ENCODE measurements around the gene FTCD. TPM values are rescaled to one million over a fixed set of nuclear protein-coding genes. Genes with fewer than 3 reads are reported as not detected.

The FTCD gene
- total and polyA plus RNA-seq, 2 donors (not counting 3 experiments of a cell fraction or from before 2014, with no cell fraction given), result 0.06 to 1.2 TPM

DNA sequence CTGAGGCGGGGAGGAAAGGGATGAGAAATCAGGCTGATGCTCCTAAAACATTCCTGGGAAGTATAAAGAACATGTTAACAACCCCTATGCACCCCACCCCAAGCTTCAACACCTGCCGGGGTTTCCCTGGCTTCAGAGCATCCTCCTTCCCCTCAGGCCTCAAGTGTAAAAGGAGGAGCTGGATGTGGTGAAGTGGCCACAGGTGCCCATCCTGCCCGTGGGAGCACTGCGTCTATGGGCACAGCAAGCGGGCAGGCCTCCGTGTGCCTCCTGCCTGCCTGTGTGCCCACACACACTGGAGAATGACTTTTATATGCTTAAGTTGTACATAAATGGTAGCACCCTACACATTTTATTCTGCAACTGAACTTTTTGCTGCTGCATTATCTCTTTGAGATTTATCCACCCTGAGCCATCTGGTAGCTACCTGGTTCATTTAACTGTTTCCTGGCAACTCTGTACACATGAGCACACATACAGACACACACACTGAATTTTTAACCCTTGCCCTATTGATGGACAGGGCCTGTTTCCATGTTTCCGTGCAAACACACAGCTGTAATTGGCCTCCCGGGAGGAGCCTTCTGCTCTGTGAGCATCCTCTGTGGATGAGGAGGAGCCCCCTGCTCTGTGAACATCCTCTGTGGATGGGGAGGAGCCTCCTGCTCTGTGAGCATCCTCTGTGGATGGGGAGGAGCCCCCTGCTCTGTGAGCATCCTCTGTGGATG lies 13.4 kb upstream of the FTCD start:
- no peaks in the 10 kb centered on the region for H3K79me2 ChIP-seq (ENCODE audit: control insufficient read depth, insufficient read depth, low read length)
- dilution Hi-C loops (cut with MboI; ENCODE audit: extremely low pct_ligation_motif_present, low sequenced_read_pairs), result no loop called here
- intact Hi-C loops (cut with micrococcal nuclease), result no loop called here
- H3K9me1 ChIP-seq (replicated peaks; ENCODE audit: control insufficient read depth, extremely low read depth, insufficient read depth, low read length), result no peaks in the 10 kb centered on the region
- H3K4me1 ChIP-seq (ENCODE audit: control insufficient read depth, extremely low read depth, insufficient read depth, low read length), result no peaks in the 10 kb centered on the region
- no peaks in the 10 kb centered on the region for H3K36me3 ChIP-seq (ENCODE audit: control insufficient read depth in 2 of 2, extremely low read depth in 1 of 2, insufficient read depth in 2 of 2, low read length in 2 of 2)
- no TSS peak for BruUV-seq (replicated peaks)
- H3K4me2 ChIP-seq (ENCODE audit: insufficient read depth, low read length), result no peak overlapping the region
- H4K20me1 ChIP-seq (replicated peaks; ENCODE audit: control insufficient read depth, extremely low read depth, insufficient read depth, low read length), result no peaks in the 10 kb centered on the region
- H3K9ac ChIP-seq (replicated peaks; ENCODE audit: extremely low read depth, insufficient read depth, low read length), result no peak overlapping the region
- no peaks in the 10 kb centered on the region for H3K9me3 ChIP-seq (replicated peaks; ENCODE audit: control insufficient read depth, insufficient read depth, low read length)
- DNase-seq (ENCODE audit: low read depth, low spot score) (no peak), FAIRE-seq (no peak)
- H3K27me3 ChIP-seq (ENCODE audit: control insufficient read depth in 2 of 2, insufficient read depth in 2 of 2, low read length in 2 of 2), result no peaks in the 10 kb centered on the region
- H3K4me3 ChIP-seq (replicated peaks in 1 of 3; ENCODE audit: insufficient read depth in 1 of 3, low read depth in 1 of 3, low read length in 3 of 3), result no peak overlapping the region
- TF ChIP-seq POLR2AphosphoS5 (IDR thresholded peaks at IDR 0.05; ENCODE audit: insufficient read depth, low read depth, low read length) (no peak), FOS (IDR thresholded peaks at IDR 0.05; ENCODE audit: borderline replicate concordance, insufficient read depth, low read length) (no peak), POLR2A (IDR thresholded peaks at IDR 0.05; ENCODE audit: low read depth, low read length) (no peak), JUN (IDR thresholded peaks at IDR 0.05; ENCODE audit: borderline replicate concordance, insufficient read depth, insufficient read length, low read depth) (no peak), GATA2 (IDR thresholded peaks at IDR 0.05; ENCODE audit: insufficient read depth, insufficient read length, low read depth, low read length) (no peak), MYC (IDR thresholded peaks at IDR 0.05; ENCODE audit: low read depth, low read length) (no peak), EZH2 (IDR thresholded peaks at IDR 0.05; ENCODE audit: borderline replicate concordance, low read depth, low read length, severe bottlenecking) (no peak)
- TF ChIP-seq, protein P1, sequence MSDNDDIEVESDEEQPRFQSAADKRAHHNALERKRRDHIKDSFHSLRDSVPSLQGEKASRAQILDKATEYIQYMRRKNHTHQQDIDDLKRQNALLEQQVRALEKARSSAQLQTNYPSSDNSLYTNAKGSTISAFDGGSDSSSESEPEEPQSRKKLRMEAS (IDR thresholded peaks at IDR 0.05; ENCODE audit: insufficient read depth, insufficient read length), result no peak
- TF ChIP-seq, protein P2, sequence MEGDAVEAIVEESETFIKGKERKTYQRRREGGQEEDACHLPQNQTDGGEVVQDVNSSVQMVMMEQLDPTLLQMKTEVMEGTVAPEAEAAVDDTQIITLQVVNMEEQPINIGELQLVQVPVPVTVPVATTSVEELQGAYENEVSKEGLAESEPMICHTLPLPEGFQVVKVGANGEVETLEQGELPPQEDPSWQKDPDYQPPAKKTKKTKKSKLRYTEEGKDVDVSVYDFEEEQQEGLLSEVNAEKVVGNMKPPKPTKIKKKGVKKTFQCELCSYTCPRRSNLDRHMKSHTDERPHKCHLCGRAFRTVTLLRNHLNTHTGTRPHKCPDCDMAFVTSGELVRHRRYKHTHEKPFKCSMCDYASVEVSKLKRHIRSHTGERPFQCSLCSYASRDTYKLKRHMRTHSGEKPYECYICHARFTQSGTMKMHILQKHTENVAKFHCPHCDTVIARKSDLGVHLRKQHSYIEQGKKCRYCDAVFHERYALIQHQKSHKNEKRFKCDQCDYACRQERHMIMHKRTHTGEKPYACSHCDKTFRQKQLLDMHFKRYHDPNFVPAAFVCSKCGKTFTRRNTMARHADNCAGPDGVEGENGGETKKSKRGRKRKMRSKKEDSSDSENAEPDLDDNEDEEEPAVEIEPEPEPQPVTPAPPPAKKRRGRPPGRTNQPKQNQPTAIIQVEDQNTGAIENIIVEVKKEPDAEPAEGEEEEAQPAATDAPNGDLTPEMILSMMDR (IDR thresholded peaks at IDR 0.05; ENCODE audit: extremely low read depth in 1 of 2, insufficient read depth in 1 of 2, low read depth in 1 of 2, low read length in 2 of 2), result no peak
- POLR2A ChIA-PET, result no interaction called here
- CTCF ChIA-PET, result no interaction called here
- H3K27ac ChIP-seq (ENCODE audit: insufficient read depth, low read depth, low read length), result no peak overlapping the region
- H2AFZ ChIP-seq (ENCODE audit: low read depth, low read length), result no peak overlapping the region

Measured in endothelial cell of umbilical vein (primary cell).